SK-N-DZ (cell line): ENCODE data around the gene PFDN6.

ENCODE experiments used
- DNase-seq: peaks from one replicate; pipeline ENCODE4 v3.0.0-alpha.2; 2015; ENCODE audit warnings: low spot score

The PFDN6 gene

DNA sequence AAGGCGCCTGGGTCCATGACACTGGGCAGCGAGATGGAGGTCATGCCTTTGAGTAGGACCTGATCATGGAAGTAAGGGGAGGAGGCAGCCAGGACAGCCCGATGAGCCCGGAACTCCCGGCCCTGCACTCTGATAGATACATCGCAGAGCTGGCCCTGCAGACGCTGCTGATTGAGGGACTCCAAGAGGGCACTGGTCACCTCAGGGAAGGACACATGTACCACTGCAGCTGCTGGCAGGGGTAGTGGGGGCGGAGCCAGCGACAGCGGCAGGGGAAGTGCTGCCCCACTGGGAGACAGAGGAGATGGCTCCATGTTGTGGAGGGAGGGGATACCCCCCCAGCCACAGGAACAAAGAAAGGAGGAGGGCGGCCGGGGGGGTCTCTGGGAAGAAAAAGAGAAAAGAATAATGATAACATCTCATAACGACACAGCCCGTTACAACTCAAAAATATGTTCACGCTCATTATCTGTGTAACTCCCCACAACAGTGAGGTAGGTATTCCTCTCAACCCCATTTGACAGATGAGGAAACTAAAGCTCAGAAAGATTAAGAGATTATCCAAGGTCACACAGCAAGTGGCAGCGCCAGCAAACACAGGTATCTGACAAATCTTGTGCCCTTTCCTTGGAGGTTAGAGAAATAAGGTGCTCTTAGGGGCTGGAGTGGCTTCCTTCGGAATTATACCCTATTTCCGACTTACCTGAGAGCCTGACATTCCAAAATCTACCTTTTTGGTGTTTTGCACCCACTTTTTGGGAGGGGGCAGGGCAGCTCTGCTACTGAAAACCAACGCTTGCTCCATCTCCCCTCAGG lies 27.4 kb downstream of the PFDN6 start:
- DNase-seq, result no peak

DNA sequence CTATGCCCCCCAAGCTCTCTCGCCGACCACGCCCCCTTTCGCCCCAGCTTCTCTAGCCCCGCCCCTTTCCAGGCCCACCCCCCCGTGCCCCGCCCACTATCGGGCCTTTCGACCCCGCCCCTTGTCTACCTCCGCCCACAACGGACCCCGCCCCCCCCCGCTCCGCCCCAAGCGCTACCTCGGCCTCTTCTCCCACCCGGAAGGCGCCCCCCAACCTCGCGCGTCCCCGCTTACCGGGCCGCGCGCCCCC lies 27.9 kb downstream of the PFDN6 start:
- no peak for DNase-seq

DNA sequence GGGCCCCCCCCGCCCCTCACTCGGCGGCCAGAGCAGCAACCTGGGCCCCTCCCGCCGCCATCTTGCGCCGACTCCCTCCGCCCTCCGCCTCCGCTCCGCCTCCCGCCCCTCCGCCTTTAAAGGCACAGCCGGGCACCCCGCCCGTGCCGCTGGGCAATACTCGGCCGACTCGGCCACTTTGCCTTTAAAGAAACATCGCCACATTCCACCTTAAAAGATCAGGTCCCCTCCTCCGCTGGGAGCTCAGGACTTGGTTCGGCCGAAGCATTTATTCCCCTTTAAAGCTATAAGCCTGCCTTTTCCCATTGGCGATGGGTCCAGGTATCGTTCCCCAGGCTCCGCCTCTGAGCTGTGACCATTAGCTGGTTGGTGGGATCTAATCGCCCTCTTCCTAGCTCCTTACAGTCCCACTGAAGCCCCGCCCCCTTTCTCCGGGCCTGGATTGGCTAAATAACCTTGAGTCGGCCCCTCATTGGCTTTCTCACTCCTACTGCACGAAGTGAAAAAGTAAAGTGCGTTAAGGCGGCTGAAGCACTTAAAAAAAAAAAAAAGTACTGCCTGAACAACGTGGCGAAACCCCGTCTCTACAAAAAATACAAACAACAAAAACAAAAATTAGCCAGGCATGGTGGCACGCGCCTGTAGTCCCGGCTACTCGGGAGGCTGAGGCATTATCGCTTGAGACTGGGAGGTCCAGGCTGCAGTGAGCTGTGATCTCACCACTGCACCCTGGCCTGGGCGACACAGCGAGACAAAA lies 28.4 kb downstream of the PFDN6 start, which contains the start of gene ZBTB22:
ZBTB22 (minus strand) TSS at position 76 of the 757 bp plus-strand sequence. CDS start 828 bp downstream, outside the sequence.
- peak; percentile 99 for DNase-seq

DNA sequence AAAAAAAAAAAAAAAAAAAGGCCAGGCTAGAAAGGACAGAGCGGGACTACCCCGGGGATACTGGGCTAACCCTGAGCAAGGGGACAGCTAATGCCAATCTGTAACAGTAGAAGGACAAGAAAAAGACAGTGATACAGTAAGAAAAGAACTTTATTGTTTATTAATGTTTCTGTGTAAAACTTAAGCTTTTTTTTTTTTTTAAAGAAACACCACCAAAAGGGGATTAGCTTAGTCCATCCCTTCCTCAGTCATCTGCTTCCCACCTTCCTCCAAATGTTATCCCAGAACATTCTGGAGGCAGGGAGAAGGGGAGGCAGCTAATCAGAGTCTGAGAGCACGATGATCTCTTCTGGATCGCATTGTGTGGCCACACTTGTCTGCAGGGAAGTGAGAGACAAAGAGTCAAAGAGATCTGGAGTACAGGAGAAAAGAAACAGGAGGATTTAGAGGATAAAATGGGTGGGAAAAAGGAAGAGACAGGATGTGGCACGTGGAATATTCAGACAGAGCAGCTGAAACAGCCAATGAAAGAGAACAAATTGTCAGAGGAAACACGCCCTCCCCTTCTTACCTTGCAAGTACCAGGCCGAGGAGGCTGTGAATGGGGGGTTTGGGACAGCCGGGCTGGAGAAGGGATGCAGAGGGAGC lies 29.1 kb downstream of the PFDN6 start:
- DNase-seq, result no peak

DNA sequence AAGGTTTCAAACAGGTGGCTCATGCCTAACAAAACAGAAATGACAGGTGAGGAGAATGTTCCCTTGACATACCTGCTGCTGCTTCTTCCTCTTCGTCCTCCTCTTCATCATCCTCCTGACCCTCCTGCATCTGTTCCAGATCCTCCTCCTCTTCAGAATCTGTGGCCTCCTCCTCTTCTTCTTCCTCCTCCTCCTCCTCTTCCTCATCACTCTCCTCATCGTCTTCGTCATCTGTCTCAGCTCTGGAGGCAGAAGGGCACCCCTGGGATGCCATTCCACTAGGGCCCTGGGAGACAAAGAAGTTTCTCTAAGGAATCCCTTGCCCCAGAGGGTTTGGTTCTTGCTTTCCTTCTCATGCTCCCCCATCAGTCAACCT lies 30.5 kb downstream of the PFDN6 start:
- no peak for DNase-seq

DNA sequence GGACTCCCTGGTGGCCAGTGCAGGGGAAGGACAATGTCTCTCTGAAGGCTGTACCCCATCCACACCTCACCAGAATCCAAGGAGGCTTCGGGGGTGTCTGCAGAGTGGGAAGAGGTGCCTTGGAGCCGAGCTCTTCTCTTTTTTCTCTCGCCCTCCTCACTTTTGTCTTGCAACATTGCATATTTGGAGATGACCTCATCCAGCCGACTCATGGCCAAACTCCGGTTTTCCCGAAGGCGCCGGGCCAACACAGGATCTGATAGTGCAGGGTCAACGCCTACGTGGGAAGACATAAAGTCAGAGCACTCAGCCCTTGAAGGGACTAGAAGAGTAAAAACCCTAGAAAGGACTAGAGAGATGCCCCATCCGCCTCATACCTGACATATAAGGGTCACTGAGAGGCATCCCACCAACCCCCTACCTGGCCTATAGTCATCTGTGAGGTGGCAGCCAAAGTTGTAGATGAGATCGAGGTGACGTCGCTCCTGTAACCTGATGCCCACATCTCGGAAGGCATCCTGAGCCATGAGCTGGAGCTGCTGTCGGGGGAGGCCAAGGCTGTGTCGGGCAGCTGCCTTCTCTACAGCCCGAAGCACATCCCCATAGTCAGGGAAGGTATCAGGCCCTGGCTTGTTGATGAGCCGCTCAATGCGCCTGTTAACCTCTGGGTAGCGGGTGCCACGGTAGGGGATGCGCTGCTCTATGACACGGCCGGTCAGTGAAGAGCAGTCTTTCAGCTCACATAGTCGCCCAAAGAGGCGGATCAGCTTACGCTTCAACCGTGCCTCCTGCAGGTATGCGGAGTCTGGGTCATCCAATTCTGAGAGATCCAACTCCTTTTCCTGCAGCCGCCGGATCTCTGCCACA lies 31.1 kb downstream of the PFDN6 start:
- no peak for DNase-seq

DNA sequence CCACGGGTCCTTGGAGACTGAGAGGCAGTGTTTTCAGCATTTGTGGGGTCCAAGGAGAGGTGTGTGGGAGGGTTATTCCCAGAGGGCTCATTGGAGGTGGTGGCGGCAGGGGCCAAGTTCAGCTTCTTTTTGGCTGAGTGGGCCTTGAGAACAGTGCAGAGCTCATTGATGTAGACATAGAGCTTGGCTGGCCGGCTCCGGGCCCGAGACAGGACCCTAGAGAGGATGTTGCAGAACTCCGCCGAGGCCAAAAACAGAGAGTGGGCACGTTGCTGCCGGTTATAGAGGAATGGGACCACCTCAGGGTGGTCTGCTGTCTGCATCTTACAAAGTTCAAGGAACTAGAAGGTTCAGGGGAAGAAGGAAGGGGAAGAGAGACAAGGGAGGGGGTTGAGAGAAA lies 31.8 kb downstream of the PFDN6 start:
- DNase-seq, result no peak

DNA sequence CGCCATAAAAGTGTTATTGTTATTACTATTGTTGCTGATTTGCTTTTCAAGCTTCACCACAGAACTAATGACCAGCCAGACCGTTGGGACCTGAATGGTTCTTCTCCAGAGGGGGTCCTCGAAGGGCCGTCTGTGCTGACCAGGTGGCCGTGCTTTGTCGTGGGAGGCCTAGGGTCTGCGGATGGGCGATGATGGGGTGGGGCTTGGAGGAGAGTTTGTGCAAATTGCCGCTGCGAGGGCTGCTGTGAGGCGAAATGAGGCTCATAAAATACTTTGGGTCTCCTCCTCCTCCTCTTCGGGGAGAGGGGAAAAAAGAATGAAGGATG lies 34.2 kb downstream of the PFDN6 start:
- no peak for DNase-seq

DNA sequence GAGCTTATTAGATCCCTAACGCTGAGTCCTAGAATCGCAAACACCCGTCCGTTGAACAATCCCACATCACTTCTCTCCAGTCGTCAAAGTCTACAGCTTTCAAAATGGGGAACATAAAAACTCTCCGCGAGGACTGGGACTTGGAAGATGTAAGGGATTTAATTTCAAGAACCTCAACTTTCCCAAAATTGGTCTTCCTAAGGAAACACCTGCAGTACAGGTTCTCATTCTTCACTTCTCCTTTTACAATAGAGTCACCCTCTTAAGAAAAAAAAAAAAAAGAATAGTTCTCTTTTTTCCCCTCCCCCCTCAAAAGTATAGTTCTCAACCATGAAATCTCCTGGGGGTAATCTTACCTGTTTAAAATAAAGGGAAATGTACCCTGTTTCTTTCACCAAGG lies 34.7 kb downstream of the PFDN6 start:
- DNase-seq, result no peak

DNA sequence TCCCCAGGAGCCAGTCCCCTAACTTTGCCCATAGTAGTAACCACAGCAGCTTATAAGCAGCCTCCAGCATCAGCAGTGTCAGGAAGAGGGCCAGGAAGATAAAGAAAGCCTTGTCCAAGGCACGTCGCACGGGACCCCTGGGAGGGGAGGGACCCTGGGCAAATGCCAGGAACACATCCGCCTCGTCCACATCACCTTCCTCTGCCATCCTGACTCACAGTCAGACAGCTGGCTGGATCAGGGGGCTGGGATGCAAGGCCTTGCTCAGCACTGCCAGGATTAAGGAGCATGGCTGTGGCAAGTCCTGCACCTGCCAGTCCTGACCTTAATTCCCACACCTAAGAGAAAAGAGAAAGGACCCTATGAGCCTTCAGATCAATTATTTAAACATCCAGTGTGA lies 39.7 kb downstream of the PFDN6 start:
- no peak for DNase-seq

DNA sequence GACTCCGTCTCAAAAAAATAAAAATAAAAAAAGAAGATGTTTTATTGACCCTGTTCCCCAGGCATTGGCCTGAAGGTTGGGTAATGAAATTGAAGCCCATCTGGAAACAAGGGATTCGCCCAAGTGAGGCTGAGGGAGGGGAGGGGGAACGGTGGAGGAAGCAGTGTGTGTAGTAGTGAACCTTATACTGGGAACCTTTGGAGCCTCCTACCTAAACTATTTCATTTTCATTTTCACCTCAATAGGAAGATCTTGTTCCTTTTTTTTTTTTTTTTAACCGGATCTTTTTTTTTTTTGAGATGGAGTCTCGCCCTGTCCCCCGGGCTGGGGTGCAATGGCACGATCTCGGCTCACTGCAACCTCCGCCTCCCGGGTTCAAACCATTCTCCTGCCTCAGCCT lies 41.3 kb downstream of the PFDN6 start:
- DNase-seq, result no peak

DNA sequence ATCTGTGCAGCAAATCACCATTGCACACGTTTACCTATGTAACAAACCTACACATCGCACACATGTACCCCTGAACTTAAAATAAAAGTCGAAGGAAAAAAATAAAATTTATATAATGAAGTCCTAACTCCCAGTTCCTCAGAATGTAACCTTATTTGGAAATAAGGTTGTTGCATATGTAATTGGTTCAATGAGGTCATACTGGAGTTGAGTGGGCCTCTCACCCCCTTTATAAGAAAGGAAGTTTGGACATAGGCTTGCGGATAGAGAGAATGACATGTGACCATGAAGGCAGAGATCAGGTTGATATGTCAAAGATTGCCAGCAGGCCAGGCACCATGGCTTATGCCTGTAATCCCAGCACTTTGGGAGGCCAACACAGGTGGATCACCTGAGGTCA lies 44.3 kb downstream of the PFDN6 start:
- no peak for DNase-seq

DNA sequence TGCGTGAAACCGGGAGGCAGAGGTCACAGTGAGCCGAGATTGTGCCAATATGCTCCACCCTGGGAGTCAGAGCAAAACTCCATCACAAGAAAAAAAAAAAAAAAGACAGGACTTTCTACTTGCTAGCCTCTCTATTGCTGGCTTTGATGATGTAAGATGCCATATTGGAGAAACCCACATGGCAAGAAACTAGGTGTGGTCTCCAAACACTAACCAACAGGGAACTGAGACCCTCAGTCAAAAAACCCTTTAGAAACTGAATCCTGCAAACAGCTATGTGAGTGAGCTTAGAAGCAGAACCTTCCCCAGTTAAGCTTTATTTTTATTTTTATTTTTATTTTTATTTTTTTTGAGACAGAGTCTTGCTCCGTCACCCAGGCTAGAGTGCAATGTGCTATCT lies 46.5 kb downstream of the PFDN6 start:
- no peak for DNase-seq

DNA sequence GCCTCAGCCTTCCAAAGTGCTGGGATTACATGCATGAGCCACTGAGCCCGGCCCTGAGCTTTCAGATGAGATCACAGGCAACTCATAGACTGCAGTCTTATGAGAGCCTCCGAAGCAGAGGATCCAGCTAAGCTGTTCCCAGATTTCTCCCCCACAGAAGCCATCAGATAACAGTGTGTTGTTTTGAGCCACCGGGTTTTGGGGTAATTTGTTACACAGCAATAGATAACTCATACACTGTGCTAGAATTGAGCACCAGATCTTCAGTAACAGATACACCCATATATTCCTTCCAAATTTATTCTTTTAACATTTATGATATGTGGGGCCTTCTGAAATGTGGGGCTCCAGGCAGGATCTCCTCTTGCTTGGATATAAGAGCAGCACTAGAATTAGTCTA lies 47.1 kb downstream of the PFDN6 start:
- no peak for DNase-seq

DNA sequence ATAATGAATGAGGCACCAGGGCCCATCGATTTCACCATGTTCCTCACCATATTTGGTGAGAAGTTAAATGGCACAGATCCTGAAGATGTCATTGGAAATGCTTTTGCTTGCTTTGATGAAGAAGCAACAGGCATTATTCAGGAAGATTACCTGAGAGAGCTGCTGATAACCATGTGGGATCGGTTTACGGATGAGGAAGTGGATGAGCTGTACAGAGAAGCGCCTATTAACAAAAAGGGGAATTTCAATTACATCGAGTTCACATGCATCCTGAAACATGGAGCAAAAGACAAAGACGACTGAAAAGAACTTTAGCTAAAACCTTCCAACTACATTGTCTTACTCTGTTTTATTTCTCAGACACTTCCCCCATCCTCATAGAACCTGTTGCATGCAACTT lies 49.8 kb downstream of the PFDN6 start:
- DNase-seq, result no peak
